Measurements from ENCODE around the gene CMIP. TPM values are rescaled to one million over a fixed set of nuclear protein-coding genes. Genes with fewer than 3 reads are reported as not detected.

The CMIP gene
- total RNA-seq, 5 donors from 2014 or later (not counting 1 experiment from before 2014, with no cell fraction given), result 39.8 to 55.9 (median 42.6) TPM

DNA sequence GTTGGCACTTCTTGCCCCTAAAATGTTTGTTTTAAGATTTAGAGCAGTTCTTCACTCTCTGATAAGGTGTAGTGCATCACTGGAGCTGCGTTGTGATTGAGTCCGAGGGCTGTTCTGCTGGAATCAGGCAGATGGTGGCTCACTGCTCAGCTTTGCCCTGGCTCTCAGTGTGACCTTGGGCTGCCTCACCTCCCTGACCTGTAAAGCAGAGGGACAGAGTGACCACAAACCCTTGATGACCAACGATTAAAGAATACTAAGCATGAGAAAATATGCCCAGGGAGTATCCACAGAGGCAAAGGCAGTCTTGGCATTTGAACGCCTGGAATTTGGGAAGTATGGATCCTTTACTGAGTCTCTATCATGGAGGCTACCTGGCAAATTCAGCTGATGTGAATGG, 18.1 kb downstream of the CMIP start:
- H3K27ac ChIP-seq (ENCODE audit: low read length), result no peak overlapping the region
- no peaks in the 10 kb centered on the region for H3K9me3 Mint-ChIP-seq
- H3K36me3 Mint-ChIP-seq, result peaks cover 18% of the 10 kb centered on the region
- H3K4me1 Mint-ChIP-seq, result peaks cover 67 to 77% (median 72%) of the 10 kb centered on the region in 3 donors
- H3K4me3 ChIP-seq (ENCODE audit: control insufficient read depth in 1 of 2, extremely low read depth in 1 of 2, low read length in 1 of 2), result no peak overlapping the region
- no peaks in the 10 kb centered on the region for H3K27me3 Mint-ChIP-seq
- CTCF ChIA-PET, result no interaction called here
- no peak for ATAC-seq (replicated peaks in 1 of 4)
- no peaks in the 10 kb centered on the region for H3K27me3 ChIP-seq (replicated peaks in 1 of 2; ENCODE audit: control insufficient read depth in 2 of 2, extremely low read depth in 1 of 2, insufficient read depth in 2 of 2, low read length in 1 of 2)
- H3K4me3 Mint-ChIP-seq, result no peak overlapping the region
- WGBS (ENCODE audit: insufficient coverage), result 95% methylated on average over 3 of the region's 4 CpGs
- peak overlapping the region in 1 of 2 donors; percentile 18 for H3K27ac Mint-ChIP-seq
- H3K4me1 ChIP-seq (ENCODE audit: control insufficient read depth in 1 of 2, extremely low read depth in 1 of 2, insufficient read depth in 2 of 2, low read length in 2 of 2), result peaks cover 11 to 41% of the 10 kb centered on the region in 2 experiments
- no peak for DNase-seq
- H3K36me3 ChIP-seq (ENCODE audit: control insufficient read depth in 2 of 2, extremely low read depth in 1 of 2, insufficient read depth in 1 of 2, low read length in 1 of 2), result peaks cover 5 to 9% of the 10 kb centered on the region in 2 donors
- POLR2A ChIA-PET, result interaction anchor here (0.5 to 0.9 kb wide), 2 partner anchors 10 to 11 kb away, joined by 3 to 5 read pairs; no protein-coding TSS in a partner anchor
- H3K9me3 ChIP-seq, result no peaks in the 10 kb centered on the region

DNA sequence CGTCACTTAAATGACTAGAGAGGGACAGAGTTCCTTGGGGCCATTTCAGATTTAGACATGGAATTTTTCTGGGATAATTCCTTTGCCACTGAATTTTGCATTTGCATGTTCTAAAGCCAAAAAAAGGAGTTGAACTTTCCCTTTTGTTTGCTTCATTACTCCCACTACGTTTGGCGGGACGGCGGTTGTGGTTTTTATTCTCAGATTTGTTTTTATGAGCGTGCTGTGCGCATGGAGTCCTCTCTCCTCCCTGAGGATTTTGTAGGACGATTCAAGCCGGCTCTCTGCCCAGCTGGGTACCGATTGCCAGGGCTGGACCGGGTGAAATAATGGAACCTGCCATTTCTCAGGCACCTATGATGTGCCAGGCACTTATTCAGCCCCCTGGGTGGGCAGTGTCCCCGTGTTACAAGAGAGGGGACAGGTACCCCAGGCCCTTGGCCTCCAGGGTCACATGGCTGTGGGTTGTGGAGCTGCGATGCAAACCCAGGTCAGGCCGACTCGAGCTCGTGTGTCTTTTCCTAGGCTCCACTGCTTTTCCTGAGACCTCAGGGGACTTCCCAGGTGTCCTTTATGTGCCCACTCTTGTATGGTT, 18.8 kb downstream of the CMIP start:
- H3K4me3 Mint-ChIP-seq, result no peak overlapping the region
- H3K27me3 ChIP-seq (replicated peaks in 1 of 2; ENCODE audit: control insufficient read depth in 2 of 2, extremely low read depth in 1 of 2, insufficient read depth in 2 of 2, low read length in 1 of 2), result no peaks in the 10 kb centered on the region
- H3K4me3 ChIP-seq (ENCODE audit: control insufficient read depth in 1 of 2, extremely low read depth in 1 of 2, low read length in 1 of 2), result no peak overlapping the region
- H3K4me1 Mint-ChIP-seq, result peaks cover 74 to 82% (median 77%) of the 10 kb centered on the region in 3 donors
- H3K9me3 Mint-ChIP-seq, result no peaks in the 10 kb centered on the region
- H3K36me3 ChIP-seq (ENCODE audit: control insufficient read depth in 2 of 2, extremely low read depth in 1 of 2, insufficient read depth in 1 of 2, low read length in 1 of 2), result peaks cover 5 to 9% of the 10 kb centered on the region in 2 donors
- WGBS (ENCODE audit: insufficient coverage), result 97% methylated on average over 10 of the region's 16 CpGs
- POLR2A ChIA-PET, result interaction anchor here in 1 of 2 donors (0.6 kb wide), 1 partner anchor 11 kb away, joined by 3 read pairs; no protein-coding TSS in a partner anchor
- H3K27ac ChIP-seq (ENCODE audit: low read length), result no peak overlapping the region
- ATAC-seq (replicated peaks in 1 of 4) (no peak), DNase-seq (no peak)
- H3K9me3 ChIP-seq, result no peaks in the 10 kb centered on the region
- H3K36me3 Mint-ChIP-seq, result peaks cover 18% of the 10 kb centered on the region
- peak overlapping the region in 1 of 2 donors; percentile 39 for H3K27ac Mint-ChIP-seq
- H3K4me1 ChIP-seq (ENCODE audit: control insufficient read depth in 1 of 2, extremely low read depth in 1 of 2, insufficient read depth in 2 of 2, low read length in 2 of 2), result peaks cover 13 to 49% of the 10 kb centered on the region in 2 experiments
- H3K27me3 Mint-ChIP-seq, result no peaks in the 10 kb centered on the region
- CTCF ChIA-PET, result no interaction called here

DNA sequence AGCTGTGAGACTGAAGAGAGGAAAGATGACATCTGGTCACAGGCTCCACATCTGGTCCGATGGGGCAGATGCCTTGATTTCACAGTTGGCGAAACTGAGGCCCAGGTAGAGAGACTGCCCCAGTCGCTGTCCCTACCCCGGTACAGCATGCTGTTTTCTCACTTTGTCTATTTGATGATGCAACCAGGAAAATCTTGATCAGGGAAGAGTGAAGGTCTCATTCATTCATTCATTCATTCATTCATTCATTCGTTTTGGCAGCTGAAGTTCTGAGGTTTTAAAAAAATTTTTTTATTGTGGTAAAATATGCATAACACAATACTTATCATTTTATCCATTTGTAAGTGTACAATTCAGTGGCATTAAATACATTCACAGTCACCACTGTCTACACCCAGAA, 19.7 kb downstream of the CMIP start:
- Histone ChIP-seq H3K9me3 (no peaks in the 10 kb centered on the region), H3K36me3 (ENCODE audit: control insufficient read depth in 2 of 2, extremely low read depth in 1 of 2, insufficient read depth in 1 of 2, low read length in 1 of 2) (peaks cover under 1 to 4% of the 10 kb centered on the region in 2 donors), H3K4me3 (ENCODE audit: control insufficient read depth in 1 of 2, extremely low read depth in 1 of 2, low read length in 1 of 2) (no peak overlapping the region), H3K27me3 (replicated peaks in 1 of 2; ENCODE audit: control insufficient read depth in 2 of 2, extremely low read depth in 1 of 2, insufficient read depth in 2 of 2, low read length in 1 of 2) (no peaks in the 10 kb centered on the region), H3K27ac (ENCODE audit: low read length) (no peak overlapping the region), H3K4me1 (ENCODE audit: control insufficient read depth in 1 of 2, extremely low read depth in 1 of 2, insufficient read depth in 2 of 2, low read length in 2 of 2) (peaks cover 22 to 57% of the 10 kb centered on the region in 2 experiments)
- CTCF ChIA-PET, result interaction anchor here in 1 of 2 donors (0.6 kb wide), 1 partner anchor 251 kb away, joined by 4 read pairs; no protein-coding TSS in a partner anchor
- Mint-ChIP-seq H3K27me3 (no peaks in the 10 kb centered on the region), H3K4me1 (peaks cover 75 to 84% (median 82%) of the 10 kb centered on the region in 3 donors), H3K9me3 (no peaks in the 10 kb centered on the region), H3K4me3 (no peak overlapping the region), H3K27ac (peak overlapping the region; percentile 16 to 72), H3K36me3 (peaks cover 12% of the 10 kb centered on the region)
- no peak for ATAC-seq (replicated peaks in 1 of 4)
- 100% methylated on average over 1 of the region's 5 CpGs for WGBS (ENCODE audit: insufficient coverage)
- DNase-seq, result no peak
- POLR2A ChIA-PET, result interaction anchor here in 1 of 2 donors (0.6 kb wide), 1 partner anchor 12 kb away, joined by 3 read pairs; no protein-coding TSS in a partner anchor

DNA sequence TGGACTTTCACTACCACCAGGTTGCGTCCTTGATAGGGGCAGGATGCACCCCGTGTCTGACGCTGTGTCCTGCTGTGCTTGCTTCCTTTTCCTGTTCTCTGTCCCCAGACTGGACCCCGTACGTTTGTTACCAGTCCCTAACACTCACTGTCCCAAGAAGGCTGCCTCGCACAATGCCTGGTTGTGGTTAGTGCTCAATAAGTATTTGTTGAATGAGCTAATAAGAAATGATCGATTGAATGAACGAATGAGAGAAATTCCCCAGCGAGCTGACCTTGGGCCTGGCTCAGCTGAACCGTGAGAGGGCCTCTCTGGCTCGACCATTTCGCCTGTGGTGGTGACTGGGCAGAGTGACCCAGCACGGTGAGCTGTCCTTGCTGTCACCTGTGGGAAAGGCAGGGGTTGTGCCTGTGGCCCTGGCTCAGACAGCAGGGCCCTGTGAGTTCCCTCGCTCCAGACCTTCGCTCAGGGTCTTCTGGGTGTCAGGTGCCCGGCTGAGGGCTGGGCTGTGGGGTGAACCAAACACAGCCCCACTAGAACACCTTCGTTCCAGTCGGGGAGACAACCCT, 20.9 kb downstream of the CMIP start:
- Histone ChIP-seq H3K4me1 (ENCODE audit: control insufficient read depth in 1 of 2, extremely low read depth in 1 of 2, insufficient read depth in 2 of 2, low read length in 2 of 2) (peaks cover 33 to 63% of the 10 kb centered on the region in 2 experiments), H3K27ac (ENCODE audit: low read length) (no peak overlapping the region), H3K9me3 (no peaks in the 10 kb centered on the region), H3K36me3 (ENCODE audit: control insufficient read depth in 2 of 2, extremely low read depth in 1 of 2, insufficient read depth in 1 of 2, low read length in 1 of 2) (peaks cover 0 to 4% of the 10 kb centered on the region in 2 donors), H3K27me3 (replicated peaks in 1 of 2; ENCODE audit: control insufficient read depth in 2 of 2, extremely low read depth in 1 of 2, insufficient read depth in 2 of 2, low read length in 1 of 2) (no peaks in the 10 kb centered on the region), H3K4me3 (ENCODE audit: control insufficient read depth in 1 of 2, extremely low read depth in 1 of 2, low read length in 1 of 2) (no peak overlapping the region)
- no peak overlapping the region for H3K4me3 Mint-ChIP-seq
- no peaks in the 10 kb centered on the region for H3K9me3 Mint-ChIP-seq
- ATAC-seq (replicated peaks in 1 of 4), result no peak
- no peaks in the 10 kb centered on the region for H3K27me3 Mint-ChIP-seq
- POLR2A ChIA-PET, result interaction anchor here in 1 of 2 donors (0.6 to 0.7 kb wide), 2 partner anchors 12 to 81 kb away, joined by 3 read pairs; no protein-coding TSS in a partner anchor
- no peak for DNase-seq
- 92% methylated on average over 10 of the region's 18 CpGs for WGBS (ENCODE audit: insufficient coverage)
- peaks cover 84 to 89% (median 85%) of the 10 kb centered on the region in 3 donors for H3K4me1 Mint-ChIP-seq
- CTCF ChIA-PET, result no interaction called here
- H3K36me3 Mint-ChIP-seq, result peaks cover 11% of the 10 kb centered on the region
- peak overlapping the region; percentile 59 to 72 for H3K27ac Mint-ChIP-seq

DNA sequence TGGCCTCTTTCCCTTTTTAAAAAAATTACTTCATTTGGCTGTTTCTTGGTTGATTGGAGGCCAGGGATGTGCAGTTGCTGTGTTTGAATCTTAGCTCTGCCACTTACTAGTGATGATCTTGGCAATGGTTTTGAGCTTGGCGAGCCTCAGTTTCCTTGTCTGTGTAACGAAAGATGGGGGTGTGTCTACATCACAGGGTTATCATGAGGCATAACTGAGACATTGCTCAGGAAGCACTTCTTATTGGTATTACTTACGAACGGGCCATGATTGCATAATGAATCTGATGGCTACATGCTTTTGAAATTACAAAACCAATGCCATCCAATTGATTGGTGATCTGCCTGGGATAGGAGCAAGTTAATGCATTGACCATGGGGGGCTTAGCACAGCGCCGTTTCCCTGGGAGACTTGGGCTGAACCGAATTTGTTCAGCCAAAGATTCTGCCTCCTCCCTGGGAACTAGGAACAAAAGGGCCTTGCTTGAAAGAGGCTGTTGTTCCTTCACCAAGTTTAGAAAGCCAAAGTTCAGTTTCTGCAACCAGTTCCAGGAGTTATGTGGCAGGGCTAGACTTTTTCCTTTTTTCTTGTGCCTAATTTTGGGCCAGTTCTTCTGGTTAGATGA, 21.9 kb downstream of the CMIP start:
- ATAC-seq (replicated peaks in 1 of 4) (no peak), DNase-seq (no peak)
- H3K4me3 ChIP-seq (ENCODE audit: control insufficient read depth in 1 of 2, extremely low read depth in 1 of 2, low read length in 1 of 2), result no peak overlapping the region
- H3K4me1 ChIP-seq (ENCODE audit: control insufficient read depth in 1 of 2, extremely low read depth in 1 of 2, insufficient read depth in 2 of 2, low read length in 2 of 2), result peaks cover 43 to 62% of the 10 kb centered on the region in 2 experiments
- no peaks in the 10 kb centered on the region for H3K9me3 ChIP-seq
- Mint-ChIP-seq H3K36me3 (peaks cover 7% of the 10 kb centered on the region), H3K27me3 (no peaks in the 10 kb centered on the region), H3K4me3 (peak overlapping the region in 1 of 3 donors; percentile 1), H3K4me1 (peaks cover 84 to 88% (median 85%) of the 10 kb centered on the region in 3 donors), H3K27ac (peak overlapping the region; percentile 50 to 76), H3K9me3 (no peaks in the 10 kb centered on the region)
- WGBS (ENCODE audit: insufficient coverage), result 94% methylated on average over 5 of the region's 7 CpGs
- no peaks in the 10 kb centered on the region for H3K27me3 ChIP-seq (replicated peaks in 1 of 2; ENCODE audit: control insufficient read depth in 2 of 2, extremely low read depth in 1 of 2, insufficient read depth in 2 of 2, low read length in 1 of 2)
- peaks cover 0 to 7% of the 10 kb centered on the region in 2 donors for H3K36me3 ChIP-seq (ENCODE audit: control insufficient read depth in 2 of 2, extremely low read depth in 1 of 2, insufficient read depth in 1 of 2, low read length in 1 of 2)
- POLR2A ChIA-PET, result interaction anchor here in 1 of 2 donors (0.6 kb wide), 1 partner anchor 267 kb away, joined by 5 read pairs; no protein-coding TSS in a partner anchor
- CTCF ChIA-PET, result no interaction called here
- no peak overlapping the region for H3K27ac ChIP-seq (ENCODE audit: low read length)

DNA sequence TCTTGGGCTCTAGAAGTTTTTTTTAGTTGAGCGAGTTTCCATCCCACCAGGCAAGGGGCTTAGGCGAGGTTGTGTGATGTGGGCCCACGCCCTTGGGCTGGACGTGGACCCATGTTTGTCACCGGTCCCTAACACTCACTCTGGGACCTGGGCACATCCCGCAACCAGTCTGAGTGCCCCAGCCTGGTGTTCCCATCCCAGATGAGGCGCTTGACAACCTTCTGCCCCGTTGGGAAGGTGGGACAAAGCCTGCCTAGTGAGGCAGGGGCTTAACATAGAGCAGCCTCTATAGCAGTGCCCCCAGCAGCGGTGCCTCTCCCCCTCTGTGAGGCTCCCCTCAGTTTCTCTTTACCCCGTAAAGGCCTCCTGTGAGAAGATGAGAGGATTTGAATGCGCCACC, 22.5 kb downstream of the CMIP start:
- 99% methylated on average over 7 of the region's 11 CpGs for WGBS (ENCODE audit: insufficient coverage)
- peak overlapping the region in 1 of 2 donors; percentile 50 for H3K27ac Mint-ChIP-seq
- H3K4me3 Mint-ChIP-seq, result no peak overlapping the region
- H3K4me1 Mint-ChIP-seq, result peaks cover 85 to 88% (median 87%) of the 10 kb centered on the region in 3 donors
- H3K4me1 ChIP-seq (ENCODE audit: control insufficient read depth in 1 of 2, extremely low read depth in 1 of 2, insufficient read depth in 2 of 2, low read length in 2 of 2), result peaks cover 45 to 68% of the 10 kb centered on the region in 2 experiments
- H3K9me3 Mint-ChIP-seq, result no peaks in the 10 kb centered on the region
- H3K9me3 ChIP-seq, result no peaks in the 10 kb centered on the region
- ChIA-PET POLR2A (interaction anchor here in 1 of 2 donors (0.6 kb wide), 1 partner anchor 267 kb away, joined by 5 read pairs; no protein-coding TSS in a partner anchor), CTCF (no interaction called here)
- H3K36me3 ChIP-seq (ENCODE audit: control insufficient read depth in 2 of 2, extremely low read depth in 1 of 2, insufficient read depth in 1 of 2, low read length in 1 of 2), result peaks cover 0 to 7% of the 10 kb centered on the region in 2 donors
- H3K4me3 ChIP-seq (ENCODE audit: control insufficient read depth in 1 of 2, extremely low read depth in 1 of 2, low read length in 1 of 2), result no peak overlapping the region
- peaks cover 7% of the 10 kb centered on the region for H3K36me3 Mint-ChIP-seq
- H3K27ac ChIP-seq (ENCODE audit: low read length), result no peak overlapping the region
- H3K27me3 Mint-ChIP-seq, result no peaks in the 10 kb centered on the region
- no peaks in the 10 kb centered on the region for H3K27me3 ChIP-seq (replicated peaks in 1 of 2; ENCODE audit: control insufficient read depth in 2 of 2, extremely low read depth in 1 of 2, insufficient read depth in 2 of 2, low read length in 1 of 2)
- ATAC-seq (replicated peaks in 1 of 4), result no peak
- DNase-seq, result no peak

Measured in T-cell (primary cell).